Activated CD4-positive, alpha-beta T cell treated with anti-CD3 and anti-CD28 coated beads for 36 hours (primary cell): ENCODE data around the gene OPALIN. TPM values are rescaled to one million over a fixed set of nuclear protein-coding genes. Genes with fewer than 3 reads are reported as not detected.

Experiments used
- ATAC-seq: fragments of 200-7000 bp; cut with Tn5 transposase; one replicate; pipeline ENCODE4 v1.10.0; 2021; ENCODE audit warnings: mild to moderate bottlenecking, moderate library complexity
- CTCF ChIA-PET: fragments of 350-600 bp; sonication (Branson Sonifier 250); formaldehyde crosslinking; loops from one replicate; lab custom pipeline; 2021; ENCODE audit warnings: antibody characterized with exemption; lab: Charles Lee
- POLR2A ChIA-PET: fragments of 350-600 bp; sonication (Branson Sonifier 250); formaldehyde crosslinking; loops from one replicate; lab custom pipeline; 2021; ENCODE audit warnings: antibody characterized with exemption, inconsistent platforms; lab: Charles Lee
- DNase-seq: peaks from one replicate; pipeline ENCODE4 v3.0.0-alpha.2; 2020
- H3K27ac Mint-ChIP-seq: one replicate; pipeline ENCODE4 v1.8.0; 2021; ENCODE audit warnings: mixed read lengths
- H3K27me3 Mint-ChIP-seq: one replicate; pipeline ENCODE4 v1.8.0; 2021; ENCODE audit warnings: mixed read lengths
- H3K36me3 Mint-ChIP-seq: one replicate; pipeline ENCODE4 v1.8.0; 2021; ENCODE audit warnings: low read depth, mixed read lengths
- H3K4me1 Mint-ChIP-seq: one replicate; pipeline ENCODE4 v1.8.0; 2021; ENCODE audit warnings: mixed read lengths
- H3K4me3 Mint-ChIP-seq: one replicate; pipeline ENCODE4 v1.8.0; 2021; ENCODE audit warnings: mild to moderate bottlenecking, moderate library complexity, mixed read lengths
- H3K9me3 Mint-ChIP-seq: one replicate; pipeline ENCODE4 v1.8.0; 2021; ENCODE audit warnings: low read depth, mixed read lengths
- intact Hi-C, 2 experiments: fragments of 100-400 bp; cut with DNase I in 1 of 2; cut with micrococcal nuclease in 1 of 2; formaldehyde crosslinking; loops; one replicate each; pipeline versions ENCODE4 v1.14.2 to v1.15.1; 2022 to 2024; cut with DNase I, micrococcal nuclease
- total RNA-seq, 2 experiments: library from RNA; stranded (reverse); gene quantifications; one replicate each; pipeline ENCODE4 v1.2.3, GENCODE V29; 2021

The OPALIN gene
- total RNA-seq, 2 experiments from 2014 or later, result not detected

DNA sequence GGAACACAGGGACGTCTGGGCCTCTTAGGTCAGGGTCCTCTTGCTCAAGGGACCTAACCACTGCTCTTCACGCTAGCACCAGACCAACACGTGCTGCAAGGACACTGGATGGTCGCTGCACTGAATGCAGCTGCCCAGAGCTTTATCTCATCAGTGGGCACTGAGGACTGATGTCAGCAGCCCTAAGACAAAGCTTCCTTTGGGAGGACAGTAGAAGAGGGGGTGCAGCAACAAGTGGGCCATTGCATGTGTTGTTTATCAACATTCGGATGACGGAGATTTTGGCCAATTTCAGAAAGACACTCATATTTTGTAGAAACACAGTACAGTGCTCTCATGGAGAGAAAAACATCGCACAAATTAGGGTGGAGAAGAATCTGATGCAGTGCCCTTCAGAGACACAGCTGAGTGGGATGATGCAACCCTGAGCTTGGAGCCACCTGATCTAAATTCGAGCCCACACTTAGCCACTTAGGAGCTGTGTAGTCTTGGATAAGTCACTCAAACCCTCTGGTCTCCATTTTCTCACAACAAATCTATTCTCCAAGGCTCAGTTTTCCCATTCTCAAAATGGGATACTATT is 1.7 kb downstream of the OPALIN start:
- POLR2A ChIA-PET, result no interaction called here
- peaks cover 11% of the 10 kb centered on the region for H3K27me3 Mint-ChIP-seq
- no peaks in the 10 kb centered on the region for H3K36me3 Mint-ChIP-seq
- CTCF ChIA-PET, result interaction anchor here (0.6 to 3.3 kb wide), 5 partner anchors 15 to 155 kb away, joined by 3 to 18 read pairs (median 4); no protein-coding TSS in a partner anchor
- H3K9me3 Mint-ChIP-seq, result no peaks in the 10 kb centered on the region
- H3K27ac Mint-ChIP-seq, result no peak overlapping the region
- H3K4me1 Mint-ChIP-seq, result no peaks in the 10 kb centered on the region
- intact Hi-C loops, result no loop called here
- H3K4me3 Mint-ChIP-seq, result no peak overlapping the region
- DNase-seq, result no peak
- ATAC-seq, result no peak

DNA sequence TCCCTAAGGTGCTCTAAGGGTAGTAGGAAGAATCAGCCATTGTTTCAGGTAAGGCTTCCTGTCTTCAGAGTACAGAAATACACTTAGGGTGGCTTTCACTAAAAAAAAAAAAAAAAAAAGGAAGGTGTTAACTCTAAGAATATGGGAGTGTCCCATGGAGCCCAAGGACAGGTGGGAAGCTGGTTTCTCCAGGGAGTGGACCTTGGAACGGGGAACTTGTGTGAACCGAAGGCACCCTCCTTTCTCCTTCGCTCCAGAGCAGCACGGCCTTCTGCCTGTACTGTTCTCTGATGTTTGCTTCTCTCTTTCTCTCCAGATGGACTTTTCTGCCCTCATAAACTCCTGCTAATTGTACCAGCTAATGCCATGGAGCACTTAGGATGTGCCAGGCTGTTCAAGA is 6.2 kb downstream of the OPALIN start:
- H3K27me3 Mint-ChIP-seq, result peaks cover 16% of the 10 kb centered on the region
- no peak for ATAC-seq
- POLR2A ChIA-PET, result no interaction called here

DNA sequence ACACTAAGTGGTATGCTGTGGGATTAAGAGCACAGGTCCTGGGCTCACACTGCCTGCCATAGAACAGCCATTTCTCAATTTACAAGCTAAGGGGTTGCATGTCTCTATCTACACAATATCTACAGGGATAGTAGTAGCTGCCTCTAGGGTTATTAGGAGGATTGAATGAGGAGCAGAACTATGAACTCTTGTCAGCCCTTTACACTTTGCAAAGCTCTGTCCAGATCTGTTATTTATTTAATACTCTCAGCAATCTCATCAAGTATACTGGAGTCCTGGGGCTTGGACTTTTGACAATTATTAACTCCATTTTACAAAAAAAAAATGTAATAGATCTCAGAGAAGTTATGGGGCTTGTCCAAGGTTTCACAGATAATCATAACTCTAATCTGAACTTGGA is 6.8 kb downstream of the OPALIN start:
- no peak overlapping the region for H3K27ac Mint-ChIP-seq
- DNase-seq, result no peak
- no peaks in the 10 kb centered on the region for H3K9me3 Mint-ChIP-seq
- no peaks in the 10 kb centered on the region for H3K36me3 Mint-ChIP-seq
- H3K4me1 Mint-ChIP-seq, result no peaks in the 10 kb centered on the region
- intact Hi-C loops, result no loop called here
- POLR2A ChIA-PET, result no interaction called here
- no peak for ATAC-seq
- CTCF ChIA-PET, result interaction anchor here (0.7 to 0.8 kb wide), 3 partner anchors 19 to 96 kb away, joined by 3 read pairs; no protein-coding TSS in a partner anchor
- no peak overlapping the region for H3K4me3 Mint-ChIP-seq
- peaks cover 18% of the 10 kb centered on the region for H3K27me3 Mint-ChIP-seq

More for the DNA sequence above, 6.2 kb downstream of the OPALIN start:
- Mint-ChIP-seq H3K36me3 (no peaks in the 10 kb centered on the region), H3K4me1 (no peaks in the 10 kb centered on the region), H3K9me3 (no peaks in the 10 kb centered on the region), H3K27ac (no peak overlapping the region), H3K4me3 (no peak overlapping the region)
- intact Hi-C loops, result no loop called here
- CTCF ChIA-PET, result interaction anchor here (0.7 kb wide), 2 partner anchors 57 to 97 kb away, joined by 3 read pairs; no protein-coding TSS in a partner anchor
- no peak for DNase-seq

DNA sequence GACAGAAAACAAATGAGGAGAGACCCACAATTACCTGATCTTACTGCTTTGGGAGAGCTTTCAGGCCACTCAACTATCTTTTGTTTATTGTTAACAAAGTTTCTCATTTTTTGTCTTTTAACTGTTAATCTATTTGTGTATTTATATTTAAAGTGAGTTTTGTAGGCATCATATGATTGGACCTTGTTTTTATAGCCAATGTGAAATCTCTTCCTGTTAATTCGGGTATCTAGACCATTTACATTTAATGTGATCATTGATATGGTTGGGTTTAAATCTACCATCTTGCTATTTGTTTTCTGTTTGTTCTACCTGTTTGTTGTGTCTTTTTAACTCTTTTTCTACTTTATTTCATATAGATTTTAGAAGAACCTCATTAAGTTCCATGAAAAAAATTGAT is 12.5 kb downstream of the OPALIN start:
- H3K4me1 Mint-ChIP-seq, result peaks cover 8% of the 10 kb centered on the region
- ChIA-PET POLR2A (no interaction called here), CTCF (interaction anchor here (0.8 to 1.3 kb wide), 2 partner anchors 12 to 27 kb away, joined by 3 read pairs; no protein-coding TSS in a partner anchor)
- intact Hi-C loops, result loop anchor here in 1 of 2 experiments (10.0 kb wide), 2 partner anchors 651 to 1111 kb away; partner anchors contain the start of gene TCTN3
- DNase-seq (no peak), ATAC-seq (no peak)
- H3K27ac Mint-ChIP-seq, result no peak overlapping the region
- H3K4me3 Mint-ChIP-seq, result no peak overlapping the region
- H3K9me3 Mint-ChIP-seq, result no peaks in the 10 kb centered on the region
- H3K36me3 Mint-ChIP-seq, result no peaks in the 10 kb centered on the region
- H3K27me3 Mint-ChIP-seq, result peaks cover 19% of the 10 kb centered on the region

DNA sequence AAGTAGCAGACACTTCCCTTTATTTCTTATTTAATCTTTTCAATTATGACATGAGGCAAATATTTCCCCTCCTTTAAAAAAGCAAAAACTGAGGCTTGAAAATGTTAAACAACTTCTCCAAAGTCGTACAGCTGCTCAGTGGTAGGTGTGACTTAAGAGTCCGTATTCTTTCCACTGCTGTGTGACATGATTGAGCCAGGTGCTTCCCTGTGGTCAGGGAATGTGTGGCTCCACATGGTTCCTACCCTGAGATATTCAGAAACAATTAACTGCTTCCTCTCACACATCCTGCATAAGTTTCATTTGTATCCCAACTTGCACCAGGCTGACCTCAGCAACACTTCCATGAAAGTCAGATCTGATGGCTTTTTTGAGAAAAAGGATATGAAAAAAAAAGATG is 13.6 kb downstream of the OPALIN start:
- Mint-ChIP-seq H3K27ac (no peak overlapping the region), H3K27me3 (peaks cover 19% of the 10 kb centered on the region), H3K4me3 (no peak overlapping the region), H3K36me3 (no peaks in the 10 kb centered on the region), H3K9me3 (no peaks in the 10 kb centered on the region), H3K4me1 (peaks cover 9% of the 10 kb centered on the region)
- DNase-seq, result no peak
- ChIA-PET CTCF (interaction anchor here (0.7 to 1.3 kb wide), 2 partner anchors 11 to 74 kb away, joined by 3 read pairs; partner anchors contain the start of gene BLNK), POLR2A (interaction anchor here (0.6 kb wide), 1 partner anchor 149 kb away, joined by 3 read pairs; no protein-coding TSS in a partner anchor)
- intact Hi-C loops, result loop anchor here in 1 of 2 experiments (10.0 kb wide), 2 partner anchors 650 to 1110 kb away; partner anchors contain the start of gene TCTN3
- ATAC-seq, result no peak

DNA sequence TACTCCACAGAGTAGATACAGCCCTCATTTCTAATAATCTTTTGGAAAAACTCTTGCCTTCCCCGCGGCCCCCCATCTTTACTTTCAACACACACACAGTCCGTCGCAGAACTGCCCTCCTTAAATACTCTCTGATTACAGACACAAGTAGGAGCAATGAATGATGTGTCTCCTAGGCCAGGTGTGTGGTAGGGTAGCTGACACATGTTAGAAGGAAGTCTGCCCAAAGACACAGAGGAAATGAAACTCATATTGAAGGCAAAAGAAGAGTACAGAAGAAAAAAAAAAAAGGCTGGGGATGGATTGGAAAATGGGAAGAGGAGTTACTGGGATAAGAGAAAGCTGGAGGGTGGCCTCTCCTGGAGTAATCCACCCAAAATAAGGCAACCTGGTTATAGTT is 14.6 kb downstream of the OPALIN start:
- H3K27me3 Mint-ChIP-seq, result peaks cover 17% of the 10 kb centered on the region
- H3K36me3 Mint-ChIP-seq, result no peaks in the 10 kb centered on the region
- no peaks in the 10 kb centered on the region for H3K9me3 Mint-ChIP-seq
- peaks cover 9% of the 10 kb centered on the region for H3K4me1 Mint-ChIP-seq
- ChIA-PET POLR2A (no interaction called here), CTCF (interaction anchor here (0.6 kb wide), 1 partner anchor 234 kb away, joined by 3 read pairs; no protein-coding TSS in a partner anchor)
- intact Hi-C loops, result loop anchor here in 1 of 2 experiments (10.0 kb wide), 2 partner anchors 649 to 1109 kb away; partner anchors contain the start of gene TCTN3
- H3K4me3 Mint-ChIP-seq, result no peak overlapping the region
- no peak for ATAC-seq
- DNase-seq, result no peak
- H3K27ac Mint-ChIP-seq, result no peak overlapping the region

DNA sequence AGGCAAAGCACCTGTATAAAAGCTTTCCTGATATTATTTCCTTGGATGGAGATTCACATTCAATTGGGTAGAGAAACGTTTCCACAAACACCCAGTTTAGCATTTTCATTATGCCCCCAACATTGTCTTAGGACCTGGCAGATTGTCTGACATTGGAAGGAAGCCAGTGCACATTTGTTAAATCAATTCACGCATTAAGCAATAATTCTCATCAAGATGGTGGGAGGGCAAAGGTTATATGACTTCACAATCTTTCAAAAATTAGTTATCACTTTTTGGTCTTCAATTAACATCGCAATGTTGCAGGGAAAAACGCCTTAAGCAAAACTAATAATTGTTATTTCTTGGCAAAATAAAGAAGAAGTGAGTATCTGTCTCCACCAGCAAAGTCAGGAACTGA is 16.4 kb downstream of the OPALIN start:
- H3K36me3 Mint-ChIP-seq, result no peaks in the 10 kb centered on the region
- intact Hi-C loops, result loop anchor here in 1 of 2 experiments (10.0 kb wide), 2 partner anchors 648 to 1108 kb away; partner anchors contain the start of gene TCTN3
- H3K27me3 Mint-ChIP-seq, result peaks cover 14% of the 10 kb centered on the region
- CTCF ChIA-PET, result interaction anchor here (0.6 to 1.4 kb wide), 4 partner anchors 113 to 346 kb away, joined by 3 to 8 read pairs (median 3); no protein-coding TSS in a partner anchor
- H3K27ac Mint-ChIP-seq, result no peak overlapping the region
- H3K4me1 Mint-ChIP-seq, result peaks cover 9% of the 10 kb centered on the region
- no peak for ATAC-seq
- POLR2A ChIA-PET, result no interaction called here
- no peak for DNase-seq
- no peaks in the 10 kb centered on the region for H3K9me3 Mint-ChIP-seq
- no peak overlapping the region for H3K4me3 Mint-ChIP-seq

DNA sequence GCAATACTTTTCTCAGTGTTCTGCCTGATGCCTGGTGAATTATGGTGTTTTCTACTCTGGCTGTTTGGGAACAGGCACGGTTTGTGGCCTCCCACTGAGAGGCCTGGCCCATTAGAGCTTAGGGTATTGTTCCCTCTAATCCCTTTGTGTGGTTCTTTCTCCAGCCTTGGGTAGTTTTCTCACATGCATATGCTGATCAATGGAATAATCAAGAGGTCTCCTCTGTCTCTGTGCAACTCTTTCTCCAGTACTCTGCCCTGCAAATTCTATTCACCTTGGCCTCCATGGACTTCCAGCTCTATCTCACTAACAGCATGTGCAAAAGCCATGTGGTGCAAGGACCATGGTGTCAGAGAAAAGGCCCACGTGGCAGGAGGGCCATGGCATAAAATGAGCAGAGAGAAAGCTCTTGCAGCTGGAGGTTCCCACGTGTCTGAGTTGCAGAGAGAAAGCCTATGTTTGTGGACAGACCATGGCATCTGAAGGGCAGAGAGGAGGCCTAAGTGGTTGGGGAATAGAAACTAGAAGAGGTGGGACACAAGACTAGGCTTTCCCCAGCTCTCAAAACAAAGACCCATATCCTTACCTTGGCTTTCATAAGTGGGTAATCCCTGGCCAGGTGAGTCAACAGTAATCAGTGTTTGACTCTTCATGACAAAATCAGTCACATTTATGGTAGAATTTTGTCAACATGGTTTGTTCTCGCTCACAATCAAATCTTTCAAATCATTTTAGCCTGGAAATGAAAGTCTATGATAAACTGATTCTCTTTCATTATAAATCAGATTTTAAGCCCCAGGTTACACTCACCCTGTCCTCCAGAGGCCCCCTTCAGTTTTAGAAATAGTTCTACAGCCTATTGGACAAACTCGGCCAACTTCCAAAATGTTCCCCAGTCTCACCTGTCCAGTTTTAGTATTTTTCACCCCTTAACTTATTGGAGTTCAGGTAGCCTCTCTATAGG is 17.3 kb downstream of the OPALIN start:
- Mint-ChIP-seq H3K36me3 (no peaks in the 10 kb centered on the region), H3K9me3 (no peaks in the 10 kb centered on the region), H3K4me1 (peaks cover 9% of the 10 kb centered on the region), H3K27ac (no peak overlapping the region), H3K4me3 (no peak overlapping the region), H3K27me3 (peaks cover 12% of the 10 kb centered on the region)
- intact Hi-C loops, result loop anchor here in 1 of 2 experiments (10.0 kb wide), 2 partner anchors 647 to 1107 kb away; partner anchors contain the start of gene TCTN3
- ChIA-PET CTCF (interaction anchor here (0.7 to 5.4 kb wide), 18 partner anchors 9 to 648 kb away, joined by 3 to 60 read pairs (median 3); partner anchors contain the start of gene TCTN3), POLR2A (interaction anchor here (0.5 to 0.8 kb wide), 3 partner anchors 20 to 662 kb away, joined by 3 to 4 read pairs (median 3); no protein-coding TSS in a partner anchor)
- ATAC-seq, result peak; percentile 86
- peak; percentile 18 for DNase-seq

DNA sequence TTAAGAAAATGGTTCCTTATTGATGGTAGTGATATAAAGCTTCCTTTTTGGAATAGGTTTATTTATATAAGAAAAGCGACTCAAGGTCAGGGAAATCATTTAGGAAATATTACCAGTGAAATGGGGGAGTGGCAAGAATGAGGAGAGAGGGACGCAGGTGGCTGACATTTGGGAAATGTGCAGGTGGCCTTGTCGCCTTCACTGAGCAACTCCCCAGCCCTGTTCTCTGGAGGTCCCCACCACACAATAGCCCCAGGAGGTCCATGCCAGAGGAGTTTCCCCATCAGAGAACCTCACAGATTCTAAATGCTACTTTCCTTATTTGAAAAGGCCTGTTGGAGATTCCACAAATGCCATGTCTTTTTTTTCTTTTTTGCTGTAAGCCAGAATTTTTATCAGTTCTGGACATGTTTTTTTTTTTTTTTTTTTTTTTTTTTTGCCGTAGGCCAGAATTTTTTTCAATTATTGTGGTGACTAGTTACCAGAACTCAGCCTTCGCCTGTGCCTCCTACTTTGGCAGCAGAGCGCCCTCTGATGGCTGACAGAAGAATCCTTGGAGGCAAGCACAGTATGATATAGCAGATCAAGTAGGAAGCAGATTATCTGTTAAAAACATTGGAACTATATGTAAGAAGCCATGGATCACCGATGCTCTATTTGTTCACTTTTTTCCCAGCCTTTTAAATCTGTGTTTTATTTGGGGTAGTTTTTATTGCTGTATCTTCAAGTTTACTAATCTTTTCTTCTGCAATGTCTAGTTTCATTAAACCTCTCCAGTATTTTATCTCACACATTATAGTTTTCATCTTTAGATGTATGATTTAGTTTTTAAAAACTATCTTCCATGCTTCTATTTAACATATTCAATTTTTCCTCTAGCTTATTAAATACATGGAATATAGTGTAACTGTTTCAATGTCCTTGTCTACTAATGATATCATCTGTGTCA is 18.6 kb downstream of the OPALIN start:
- Mint-ChIP-seq H3K9me3 (no peaks in the 10 kb centered on the region), H3K36me3 (no peaks in the 10 kb centered on the region), H3K4me1 (peaks cover 9% of the 10 kb centered on the region), H3K27me3 (peaks cover 6% of the 10 kb centered on the region), H3K27ac (no peak overlapping the region), H3K4me3 (no peak overlapping the region)
- ATAC-seq (peak; percentile 77), DNase-seq (peak; percentile 83)
- intact Hi-C loops, result loop anchor here (1.0 to 10.0 kb wide), 4 partner anchors 111 to 1105 kb away; partner anchors contain the start of gene TCTN3 (in 1 of the 2)
- ChIA-PET CTCF (interaction anchor here (0.6 to 5.4 kb wide), 23 partner anchors 7 to 646 kb away, joined by 3 to 60 read pairs (median 3); partner anchors contain the start of gene TCTN3), POLR2A (no interaction called here)

DNA sequence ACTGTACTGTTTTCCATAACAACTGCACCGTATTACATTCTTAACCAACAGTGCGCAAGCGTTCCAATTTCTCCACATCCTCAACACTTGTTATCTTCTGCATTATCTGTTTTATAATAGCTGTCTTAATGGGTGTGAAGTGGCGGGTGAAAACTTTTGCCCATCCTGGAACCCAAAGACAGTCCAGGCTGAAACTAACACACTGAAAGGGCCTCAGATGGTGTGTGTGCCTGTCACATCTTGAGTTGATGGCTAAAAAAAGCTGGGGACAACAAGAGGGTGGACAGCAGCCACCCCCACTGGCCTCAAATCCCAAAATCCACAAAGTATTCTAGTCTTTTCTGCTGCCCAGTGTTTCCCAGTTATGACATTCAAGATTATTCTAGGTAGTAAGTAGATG is 19.4 kb downstream of the OPALIN start:
- CTCF ChIA-PET, result interaction anchor here (0.6 to 5.4 kb wide), 14 partner anchors 8 to 584 kb away, joined by 3 to 60 read pairs (median 4); partner anchors contain the start of gene ZNF518A
- Mint-ChIP-seq H3K9me3 (no peaks in the 10 kb centered on the region), H3K4me1 (peaks cover 10% of the 10 kb centered on the region), H3K27me3 (peaks cover 3% of the 10 kb centered on the region), H3K4me3 (no peak overlapping the region), H3K27ac (no peak overlapping the region), H3K36me3 (no peaks in the 10 kb centered on the region)
- intact Hi-C loops, result no loop called here
- DNase-seq, result no peak
- POLR2A ChIA-PET, result no interaction called here
- ATAC-seq, result no peak
